OCI-LY1 (cell line): Measurements from ENCODE around the gene PPFIA1.
"Not testable (repeated sequence)": the region's sequence is repeated elsewhere in the genome, so short reads cannot be mapped to it uniquely, and the experiment has no call there.

Experiments
- H2AFZ ChIP-seq: fragments of 200-600 bp; sonication (generic), shearing (Covaris generic); 2 replicates; pipeline ENCODE4 v1.6.0; 2014; ENCODE audit warnings: antibody characterized with exemption, mild to moderate bottlenecking, low read length
- H3F3A ChIP-seq: fragments of 200-600 bp; sonication (generic), shearing (Covaris generic); 2 replicates; pipeline ENCODE4 v1.6.0; 2014; ENCODE audit warnings: mild to moderate bottlenecking, antibody characterized with exemption, low read length, moderate library complexity; ENCODE audit not compliant: insufficient read depth
- H3K27ac ChIP-seq: fragments of 200-600 bp; sonication (generic); 2 replicates; pipeline ENCODE4 v1.5.1; 2014; ENCODE audit warnings: low read length, mixed run types, mild to moderate bottlenecking, low read depth; ENCODE audit not compliant: poor library complexity, severe bottlenecking
- H3K27me3 ChIP-seq: fragments of 200-600 bp; sonication (generic); 2 replicates; pipeline ENCODE4 v1.6.0; 2014; ENCODE audit warnings: antibody characterized with exemption, mild to moderate bottlenecking, low read length, moderate library complexity; ENCODE audit not compliant: insufficient read depth
- H3K36me3 ChIP-seq: fragments of 200-600 bp; sonication (generic); 2 replicates; pipeline ENCODE4 v1.6.1; 2014; ENCODE audit warnings: mild to moderate bottlenecking, antibody characterized with exemption, low read length, moderate library complexity, mixed read lengths; ENCODE audit not compliant: insufficient read depth
- H3K4me1 ChIP-seq: fragments of 200-600 bp; sonication (generic); 2 replicates; pipeline ENCODE4 v1.5.1; 2014; ENCODE audit warnings: mild to moderate bottlenecking, low read length, moderate library complexity; ENCODE audit not compliant: insufficient read depth, severe bottlenecking
- H3K4me2 ChIP-seq: fragments of 200-600 bp; sonication (generic), shearing (Covaris generic); 2 replicates; pipeline ENCODE4 v1.6.1; 2014; ENCODE audit warnings: low read length
- H3K4me3 ChIP-seq: fragments of 200-600 bp; sonication (generic); 2 replicates; pipeline ENCODE4 v1.5.1; 2014; ENCODE audit warnings: low read length, low read depth, mild to moderate bottlenecking, mixed read lengths; ENCODE audit not compliant: poor library complexity, severe bottlenecking
- H3K79me2 ChIP-seq: fragments of 200-600 bp; shearing (Covaris generic); 2 replicates; pipeline ENCODE4 v1.6.1; 2016; ENCODE audit warnings: mixed run types, low read length, mixed read lengths; ENCODE audit not compliant: insufficient read depth
- H3K9ac ChIP-seq: fragments of 200-600 bp; sonication (generic), shearing (Covaris generic); 2 replicates; pipeline ENCODE4 v1.6.1; 2014; ENCODE audit warnings: mild to moderate bottlenecking, low read length, mixed read lengths
- H3K9me2 ChIP-seq: fragments of 200-600 bp; sonication (generic), shearing (Covaris generic); 2 replicates; pipeline ENCODE4 v1.6.1; 2014; ENCODE audit warnings: low read depth, mild to moderate bottlenecking, low read length, mixed read lengths
- H3K9me3 ChIP-seq: fragments of 200-600 bp; shearing (Covaris generic); 2 replicates; pipeline ENCODE4 v1.6.1; 2014; ENCODE audit warnings: low read length, mixed read lengths
- H4K20me1 ChIP-seq: fragments of 200-600 bp; sonication (generic), shearing (Covaris generic); 2 replicates; pipeline ENCODE4 v1.6.0; 2016; ENCODE audit warnings: mild to moderate bottlenecking, low read length; ENCODE audit not compliant: insufficient read depth
- CTCF ChIP-seq: fragments of 200-600 bp; sonication (generic), shearing (Covaris generic); IDR thresholded peaks from 2 replicates; pipeline ENCODE4 v1.5.1; 2017; ENCODE audit warnings: mild to moderate bottlenecking, antibody characterized with exemption, low read length, moderate library complexity, mixed read lengths
- EZH2 ChIP-seq: fragments of 200-600 bp; sonication (generic), shearing (Covaris generic); IDR thresholded peaks from 2 replicates; pipeline ENCODE4 v1.8.0; 2017; ENCODE audit warnings: borderline replicate concordance, mixed run types, mild to moderate bottlenecking, antibody characterized with exemption, low read length, moderate library complexity, mixed read lengths

PPFIA1 gene

GRCh38 chr11:70290361-70291065, 20.0 kb downstream of the PPFIA1 start:
- H2AFZ ChIP-seq, result no peak overlapping the region
- H3K79me2 ChIP-seq, result peaks cover 3% of the 10 kb centered on the region; the same call in 1 of the 2 replicates
- no peaks in the 10 kb centered on the region for H3F3A ChIP-seq
- H3K27me3 ChIP-seq, result no peaks in the 10 kb centered on the region
- H3K9me3 ChIP-seq, result no peaks in the 10 kb centered on the region
- no peak overlapping the region for H3K27ac ChIP-seq
- H3K4me1 ChIP-seq, result no peaks in the 10 kb centered on the region
- no peak overlapping the region for H3K9ac ChIP-seq
- no peaks in the 10 kb centered on the region for H4K20me1 ChIP-seq
- peaks cover 62% of the 10 kb centered on the region for H3K36me3 ChIP-seq
- no peaks in the 10 kb centered on the region for H3K9me2 ChIP-seq
- no peak overlapping the region for H3K4me2 ChIP-seq
- TF ChIP-seq CTCF, result no peak
- no peak for TF ChIP-seq EZH2
- no peak overlapping the region for H3K4me3 ChIP-seq

- no peaks in the 10 kb centered on the region for H3K9me2 ChIP-seq
- no peaks in the 10 kb centered on the region for H3F3A ChIP-seq
- peaks cover 54% of the 10 kb centered on the region for H3K36me3 ChIP-seq
- no peak overlapping the region for H2AFZ ChIP-seq
- peaks cover 3% of the 10 kb centered on the region; the same call in 1 of the 2 replicates for H3K79me2 ChIP-seq
- no peaks in the 10 kb centered on the region for H4K20me1 ChIP-seq
- H3K4me3 ChIP-seq, result no peak overlapping the region
- H3K4me1 ChIP-seq, result no peaks in the 10 kb centered on the region
- H3K27ac ChIP-seq, result no peak overlapping the region
- no peaks in the 10 kb centered on the region for H3K27me3 ChIP-seq
- no peak overlapping the region for H3K9ac ChIP-seq
- H3K9me3 ChIP-seq, result no peaks in the 10 kb centered on the region
- H3K4me2 ChIP-seq, result no peak overlapping the region
- TF ChIP-seq CTCF, result no peak
- no peak for TF ChIP-seq EZH2
These were observed 21.7 kb downstream of the PPFIA1 start for GRCh38 chr11:70292166-70292565.

GRCh38 chr11:70292863-70293262, 22.4 kb downstream of the PPFIA1 start:
- H3K36me3 ChIP-seq, result peaks cover 53% of the 10 kb centered on the region
- no peak overlapping the region for H2AFZ ChIP-seq
- H3K79me2 ChIP-seq, result peaks cover 3% of the 10 kb centered on the region; the same call in 1 of the 2 replicates
- no peak overlapping the region for H3K4me3 ChIP-seq
- no peaks in the 10 kb centered on the region for H3F3A ChIP-seq
- H3K9ac ChIP-seq, result no peak overlapping the region
- H3K4me1 ChIP-seq, result no peaks in the 10 kb centered on the region
- H3K27ac ChIP-seq, result no peak overlapping the region
- no peak overlapping the region for H3K4me2 ChIP-seq
- H3K27me3 ChIP-seq, result no peaks in the 10 kb centered on the region
- no peaks in the 10 kb centered on the region for H3K9me2 ChIP-seq
- no peaks in the 10 kb centered on the region for H3K9me3 ChIP-seq
- H4K20me1 ChIP-seq, result no peaks in the 10 kb centered on the region
- TF ChIP-seq EZH2, result no peak

- not testable (repeated sequence) for H3K9me3 ChIP-seq, H3K79me2 ChIP-seq, H3K4me1 ChIP-seq, H4K20me1 ChIP-seq, H3K4me2 ChIP-seq, H3F3A ChIP-seq, H3K9ac ChIP-seq, H3K27me3 ChIP-seq, H3K9me2 ChIP-seq, H3K4me3 ChIP-seq, H2AFZ ChIP-seq, H3K27ac ChIP-seq
- peaks cover 50% of the 10 kb centered on the region for H3K36me3 ChIP-seq
These were observed 24.7 kb downstream of the PPFIA1 start for GRCh38 chr11:70295166-70295565.
